HEK293 (cell line): ENCODE data around the gene RAC3.

ENCODE experiments used
- BCL11A ChIP-seq: fragments of 450-650 bp; formaldehyde crosslinking; IDR thresholded peaks from 2 replicates; pipeline ENCODE4 v1.5.1; 2016; ENCODE audit warnings: low read depth, missing biosample characterization, missing genetic modification characterization
- EGR2 ChIP-seq: fragments of 450-650 bp; formaldehyde crosslinking; IDR thresholded peaks from 2 replicates; pipeline ENCODE4 v1.5.1; 2016; ENCODE audit warnings: low read depth, missing biosample characterization, missing genetic modification characterization
- HOXA7 ChIP-seq: sonication (generic); formaldehyde crosslinking; IDR thresholded peaks from 2 replicates; pipeline ENCODE4 v1.8.1; 2022; ENCODE audit warnings: missing genetic modification reagents, borderline replicate concordance
- PRDM2 ChIP-seq: fragments of 450-650 bp; formaldehyde crosslinking; IDR thresholded peaks from 2 replicates; pipeline ENCODE4 v1.5.1; 2016; ENCODE audit warnings: missing biosample characterization, missing genetic modification characterization, borderline replicate concordance
- SALL2 ChIP-seq: fragments of 450-650 bp; formaldehyde crosslinking; IDR thresholded peaks from 2 replicates; pipeline ENCODE4 v1.5.0; 2017; ENCODE audit warnings: missing biosample characterization, mild to moderate bottlenecking, missing genetic modification characterization, borderline replicate concordance
- SCRT2 ChIP-seq: fragments of 450-650 bp; formaldehyde crosslinking; IDR thresholded peaks from 2 replicates; pipeline ENCODE4 v1.5.1; 2016; ENCODE audit warnings: missing biosample characterization, missing genetic modification characterization
- ZBTB48 ChIP-seq: fragments of 450-650 bp; formaldehyde crosslinking; IDR thresholded peaks from 2 replicates; pipeline ENCODE4 v1.5.1; 2016; ENCODE audit warnings: missing biosample characterization, missing genetic modification characterization
- ZFHX2 ChIP-seq: fragments of 450-650 bp; formaldehyde crosslinking; conservative IDR thresholded peaks from 2 replicates; pipeline ENCODE4 v1.5.1; 2016; ENCODE audit warnings: missing biosample characterization, missing genetic modification characterization
- ZFP3 ChIP-seq: fragments of 450-650 bp; formaldehyde crosslinking; IDR thresholded peaks from 2 replicates; pipeline ENCODE4 v1.5.1; 2016; ENCODE audit warnings: low read depth, missing biosample characterization, missing genetic modification characterization
- ZIC2 ChIP-seq: fragments of 450-650 bp; formaldehyde crosslinking; IDR thresholded peaks from 2 replicates; pipeline ENCODE4 v1.5.1; 2016; ENCODE audit warnings: missing biosample characterization, missing genetic modification characterization
- ZNF132 ChIP-seq: fragments of 450-650 bp; formaldehyde crosslinking; IDR thresholded peaks from 2 replicates; pipeline ENCODE4 v1.5.1; 2017; ENCODE audit warnings: missing biosample characterization, missing genetic modification characterization, borderline replicate concordance
- ZNF23 ChIP-seq: fragments of 450-650 bp; formaldehyde crosslinking; IDR thresholded peaks from 2 replicates; pipeline ENCODE4 v1.5.1; 2016; ENCODE audit warnings: missing biosample characterization, missing genetic modification characterization, borderline replicate concordance
- ZNF280D ChIP-seq: fragments of 450-650 bp; formaldehyde crosslinking; IDR thresholded peaks from 2 replicates; pipeline ENCODE4 v1.5.1; 2016; ENCODE audit warnings: missing biosample characterization, missing genetic modification characterization
- ZNF366 ChIP-seq: fragments of 450-650 bp; formaldehyde crosslinking; conservative IDR thresholded peaks from 2 replicates; pipeline ENCODE4 v1.5.1; 2016; ENCODE audit warnings: missing biosample characterization, missing genetic modification characterization
- ZNF404 ChIP-seq: fragments of 450-650 bp; formaldehyde crosslinking; IDR thresholded peaks from 2 replicates; pipeline ENCODE4 v1.5.1; 2017; ENCODE audit warnings: missing biosample characterization, missing genetic modification characterization
- ZNF449 ChIP-seq: fragments of 450-650 bp; formaldehyde crosslinking; IDR thresholded peaks from 2 replicates; pipeline ENCODE4 v1.5.1; 2017; ENCODE audit warnings: missing biosample characterization, mild to moderate bottlenecking, missing genetic modification characterization, moderate library complexity
- ZNF473 ChIP-seq: fragments of 450-650 bp; formaldehyde crosslinking; IDR thresholded peaks from 2 replicates; pipeline ENCODE4 v1.5.1; 2017; ENCODE audit warnings: missing biosample characterization, missing genetic modification characterization
- ZNF530 ChIP-seq: fragments of 450-650 bp; formaldehyde crosslinking; IDR thresholded peaks from 2 replicates; pipeline ENCODE4 v1.5.1; 2016; ENCODE audit warnings: low read depth, missing biosample characterization, missing genetic modification characterization
- ZNF580 ChIP-seq: fragments of 450-650 bp; formaldehyde crosslinking; IDR thresholded peaks from 2 replicates; pipeline ENCODE4 v1.5.1; 2016; ENCODE audit warnings: missing biosample characterization, missing genetic modification characterization
- ZNF585B ChIP-seq: fragments of 450-650 bp; formaldehyde crosslinking; IDR thresholded peaks from 2 replicates; pipeline ENCODE4 v1.5.1; 2016; ENCODE audit warnings: missing biosample characterization, missing genetic modification characterization
- ZNF623 ChIP-seq: fragments of 450-650 bp; formaldehyde crosslinking; IDR thresholded peaks from 2 replicates; pipeline ENCODE4 v1.5.1; 2016; ENCODE audit warnings: missing biosample characterization, missing genetic modification characterization
- ZNF629 ChIP-seq: fragments of 450-650 bp; formaldehyde crosslinking; IDR thresholded peaks from 2 replicates; pipeline ENCODE4 v1.5.1; 2017; ENCODE audit warnings: missing biosample characterization, missing genetic modification characterization
- ZNF677 ChIP-seq: fragments of 450-650 bp; IDR thresholded peaks from 2 replicates; pipeline ENCODE4 v1.5.0; 2018; ENCODE audit warnings: missing biosample characterization, mild to moderate bottlenecking, missing genetic modification characterization, moderate library complexity
- ZNF704 ChIP-seq: fragments of 450-650 bp; formaldehyde crosslinking; IDR thresholded peaks from 2 replicates; pipeline ENCODE4 v1.5.1; 2016; ENCODE audit warnings: missing biosample characterization, missing genetic modification characterization
- ZNF776 ChIP-seq: fragments of 450-650 bp; formaldehyde crosslinking; IDR thresholded peaks from 2 replicates; pipeline ENCODE4 v1.5.0; 2017; ENCODE audit warnings: missing biosample characterization, missing genetic modification characterization, borderline replicate concordance

RAC3 gene

GRCh38 chr17:82030470-82031302, 792 bp upstream of the RAC3 start (continued):
- TF ChIP-seq PRDM2 (no peak), ZNF473 (tag by site-specific recombination) (no peak), ZNF280D (tag by site-specific recombination) (no peak), EGR2 (peak; percentile 60; the same call in 1 of the 2 replicates), ZNF449 (tag by site-specific recombination) (peak; percentile 41; the same call in 1 of the 2 replicates), ZIC2 (tag by site-specific recombination) (peak; percentile 69), ZNF366 (tag by site-specific recombination) (0 out of 2 replicates have a peak, but pooled peaks have one; percentile 16), ZFHX2 (peak; percentile 62), ZNF132 (tag by site-specific recombination) (no peak), ZNF629 (tag by site-specific recombination) (peak; percentile 57; the same call in 1 of the 2 replicates), ZNF677 (no peak), BCL11A (no peak; the same call in 1 of the 2 replicates), ZBTB48 (no peak; the same call in 1 of the 2 replicates), ZNF580 (tag by site-specific recombination) (no peak), ZNF404 (tag by site-specific recombination) (no peak), SALL2 (tag by site-specific recombination) (no peak), ZFP3 (tag by site-specific recombination) (no peak), ZNF704 (tag by site-specific recombination) (no peak), ZNF776 (tag by site-specific recombination) (no peak), HOXA7 (CRISPR knock-in tag) (no peak), SCRT2 (no peak), ZNF23 (tag by site-specific recombination) (no peak), ZNF530 (tag by site-specific recombination) (no peak), ZNF585B (tag by site-specific recombination) (no peak), ZNF623 (tag by site-specific recombination) (no peak)
